PC-3 (cell line): ENCODE results near the gene SLC9A6.

Source experiments
- EZH2 ChIP-seq: fragments of 300-600 bp; sonication (generic); IDR thresholded peaks from one replicate; pipeline ENCODE4 v1.6.1; 2017; ENCODE audit warnings: antibody characterized with exemption, mild to moderate bottlenecking, low read length; ENCODE audit not compliant: unreplicated experiment
- EZH2phosphoT487 ChIP-seq: fragments of 300-600 bp; sonication (generic); IDR thresholded peaks from 2 replicates; pipeline ENCODE4 v1.6.1; 2018; ENCODE audit warnings: mild to moderate bottlenecking, antibody characterized with exemption, low read length, borderline replicate concordance
- TF ChIP-seq, protein P1 (sequence below): fragments of 300-600 bp; sonication (generic); conservative IDR thresholded peaks from 2 replicates; pipeline ENCODE4 v1.5.1; 2017; ENCODE audit warnings: antibody characterized with exemption, low read depth, mild to moderate bottlenecking, low read length

DNA sequence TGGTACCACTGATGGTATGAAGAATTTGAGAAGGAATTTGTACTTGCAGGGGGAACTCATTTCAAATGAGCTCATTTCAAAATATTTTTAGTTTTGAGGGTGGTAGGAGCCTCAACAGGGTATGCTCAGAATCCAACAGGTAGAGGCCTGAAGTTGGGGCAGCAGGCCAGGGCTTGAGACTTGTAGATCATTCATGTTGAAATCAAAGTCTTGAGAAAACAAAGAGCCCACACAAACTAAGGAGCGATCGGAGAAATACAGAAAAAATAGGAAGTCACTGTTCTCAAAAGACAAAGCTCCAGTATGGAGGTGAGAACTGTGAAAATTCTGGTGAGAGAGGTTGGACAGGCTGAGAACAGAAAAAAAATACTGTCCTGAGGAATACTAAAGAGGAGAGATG, 979 bp upstream of the SLC9A6 start:
- TF ChIP-seq, protein P1, sequence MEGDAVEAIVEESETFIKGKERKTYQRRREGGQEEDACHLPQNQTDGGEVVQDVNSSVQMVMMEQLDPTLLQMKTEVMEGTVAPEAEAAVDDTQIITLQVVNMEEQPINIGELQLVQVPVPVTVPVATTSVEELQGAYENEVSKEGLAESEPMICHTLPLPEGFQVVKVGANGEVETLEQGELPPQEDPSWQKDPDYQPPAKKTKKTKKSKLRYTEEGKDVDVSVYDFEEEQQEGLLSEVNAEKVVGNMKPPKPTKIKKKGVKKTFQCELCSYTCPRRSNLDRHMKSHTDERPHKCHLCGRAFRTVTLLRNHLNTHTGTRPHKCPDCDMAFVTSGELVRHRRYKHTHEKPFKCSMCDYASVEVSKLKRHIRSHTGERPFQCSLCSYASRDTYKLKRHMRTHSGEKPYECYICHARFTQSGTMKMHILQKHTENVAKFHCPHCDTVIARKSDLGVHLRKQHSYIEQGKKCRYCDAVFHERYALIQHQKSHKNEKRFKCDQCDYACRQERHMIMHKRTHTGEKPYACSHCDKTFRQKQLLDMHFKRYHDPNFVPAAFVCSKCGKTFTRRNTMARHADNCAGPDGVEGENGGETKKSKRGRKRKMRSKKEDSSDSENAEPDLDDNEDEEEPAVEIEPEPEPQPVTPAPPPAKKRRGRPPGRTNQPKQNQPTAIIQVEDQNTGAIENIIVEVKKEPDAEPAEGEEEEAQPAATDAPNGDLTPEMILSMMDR = no peak
- no peak for TF ChIP-seq EZH2
- no peak for TF ChIP-seq EZH2phosphoT487
